T47D (cell line): Measurements from ENCODE around the gene UBE3A.

ENCODE experiments used
- DNase-seq, 2 experiments: peaks; one replicate each; pipeline versions ENCODE4 v3.0.0 to v3.0.0-alpha.2; 2011 to 2012; ENCODE audit warnings: low read depth in 1 of 2, low spot score in 1 of 2
- JUND ChIP-seq: IDR thresholded peaks from 2 replicates; pipeline ENCODE4 v1.6.1; 2012; ENCODE audit warnings: low read depth
- in situ Hi-C: cut with HindIII; loops from 2 replicates; pipeline ENCODE4 v1.10.0; 2016; ENCODE audit warnings: low sequenced_read_pairs, low pct_unique_long_range_greater_than_20kb

UBE3A gene

DNA sequence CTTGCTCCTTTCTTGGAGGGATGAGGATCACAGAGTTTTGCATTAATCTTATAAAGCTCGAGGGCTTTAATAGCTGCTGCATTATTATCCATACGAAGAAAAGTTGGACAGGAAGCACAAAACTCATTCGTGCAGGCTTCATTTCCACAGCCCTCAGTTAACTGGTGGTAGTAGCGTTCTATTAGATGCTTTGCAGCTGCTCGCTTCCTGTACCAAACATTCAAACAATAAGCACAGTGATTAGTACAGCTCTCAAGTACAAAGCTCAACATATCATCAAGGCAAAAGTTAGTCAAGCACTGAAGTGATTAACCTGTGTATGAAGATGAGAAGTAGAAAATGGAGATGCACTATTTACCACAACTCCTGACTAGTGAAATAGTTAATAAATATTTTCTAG, 63.3 kb downstream of the UBE3A start:
- in situ Hi-C loops: no loop called here
- no peak for TF ChIP-seq JUND
- DNase-seq: no peak

DNA sequence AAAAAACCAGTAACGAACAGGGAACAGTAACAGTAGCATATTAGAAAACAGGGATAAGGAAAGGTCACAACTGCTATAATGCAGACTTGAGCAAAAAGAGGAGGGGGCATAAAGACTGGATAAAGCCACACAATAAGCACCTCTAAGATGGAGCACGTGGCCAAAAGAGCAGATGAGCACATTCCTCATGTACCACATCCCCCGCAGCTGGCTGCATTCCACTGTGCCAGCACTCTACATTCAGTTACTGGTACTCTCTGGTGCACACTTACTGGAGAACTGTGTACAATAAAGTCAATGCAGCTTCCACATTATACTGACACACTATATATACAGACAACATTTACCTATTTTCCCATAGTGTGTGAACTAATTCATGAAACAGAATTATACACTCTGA, 64.7 kb downstream of the UBE3A start:
- no peak for TF ChIP-seq JUND
- in situ Hi-C loops: no loop called here
- DNase-seq: no peak

DNA sequence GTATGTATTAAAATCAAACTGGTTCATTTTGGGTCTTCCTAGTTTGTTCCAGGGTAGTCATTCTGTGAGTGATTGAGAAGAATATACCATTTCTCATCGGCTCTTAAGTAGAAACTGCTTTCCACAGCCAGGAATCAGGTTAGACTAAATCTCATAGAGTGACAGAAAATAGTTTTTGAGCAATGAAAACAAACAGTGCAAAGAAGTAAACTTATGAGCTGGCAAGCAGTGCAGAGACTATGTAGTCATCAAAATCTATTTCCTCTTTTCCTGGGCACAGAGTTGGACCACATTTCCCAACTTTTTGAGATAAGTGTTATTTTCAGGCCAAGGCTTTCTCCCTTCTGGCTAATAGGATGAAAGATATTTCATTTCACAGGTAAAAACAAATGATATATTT, 66.5 kb downstream of the UBE3A start:
- TF ChIP-seq JUND: no peak
- DNase-seq: no peak
- in situ Hi-C loops: no loop called here

- no peak for DNase-seq
- in situ Hi-C loops: no loop called here
- TF ChIP-seq JUND: no peak
These were observed 70.0 kb downstream of the UBE3A start for GRCh38 chr15:25368850-25369249.

GRCh38 chr15:25366058-25366457, 72.8 kb downstream of the UBE3A start:
- in situ Hi-C loops: no loop called here
- no peak for DNase-seq
- TF ChIP-seq JUND: no peak

- no peak for DNase-seq
- no peak for TF ChIP-seq JUND
- in situ Hi-C loops: no loop called here
These were observed 76.3 kb downstream of the UBE3A start for GRCh38 chr15:25362545-25362944.

DNA sequence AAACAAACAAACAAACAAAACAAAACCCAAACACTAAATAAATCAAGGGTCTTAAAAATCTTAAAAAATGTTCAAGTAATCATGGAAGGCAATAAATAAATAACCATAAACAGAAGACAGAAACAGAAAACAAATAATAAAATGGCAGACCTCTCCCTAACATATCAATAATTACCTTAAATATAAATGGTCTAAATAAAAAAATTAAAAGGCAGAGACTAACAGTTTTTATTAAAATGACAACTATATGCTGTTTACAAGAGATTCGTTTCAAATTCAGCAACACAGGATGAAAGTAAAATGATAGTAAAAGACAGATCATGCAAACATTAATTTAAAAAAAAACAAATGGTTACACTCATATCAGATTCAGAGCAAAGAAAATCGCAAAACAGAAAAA, 91.1 kb downstream of the UBE3A start:
- no peak for TF ChIP-seq JUND
- in situ Hi-C loops: no loop called here
- DNase-seq: no peak

GRCh38 chr15:25346371-25346770, 92.5 kb downstream of the UBE3A start:
- no peak for DNase-seq
- in situ Hi-C loops: no loop called here
- TF ChIP-seq JUND: no peak

DNA sequence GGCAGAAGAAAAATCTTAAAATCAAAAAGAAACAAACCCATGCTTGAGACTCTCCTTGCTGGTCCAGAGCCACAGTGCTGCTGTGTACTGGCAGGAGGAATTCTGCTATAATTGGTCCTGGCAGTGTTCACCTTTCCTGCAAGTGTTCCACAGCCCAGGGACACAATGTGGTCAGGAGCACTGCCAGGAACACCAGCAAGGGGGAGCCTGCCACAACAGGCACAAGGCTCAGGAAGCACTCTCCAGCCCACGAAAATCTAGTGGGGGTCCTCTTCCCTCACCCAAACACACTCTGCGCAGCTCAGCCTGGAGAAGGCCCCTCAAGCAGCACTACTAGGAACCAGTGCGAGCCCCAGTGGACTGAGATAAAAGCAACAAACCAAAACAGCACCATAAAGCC, 92.9 kb downstream of the UBE3A start:
- TF ChIP-seq JUND: no peak
- DNase-seq: peak; percentile 18 to 78
- in situ Hi-C loops: no loop called here

DNA sequence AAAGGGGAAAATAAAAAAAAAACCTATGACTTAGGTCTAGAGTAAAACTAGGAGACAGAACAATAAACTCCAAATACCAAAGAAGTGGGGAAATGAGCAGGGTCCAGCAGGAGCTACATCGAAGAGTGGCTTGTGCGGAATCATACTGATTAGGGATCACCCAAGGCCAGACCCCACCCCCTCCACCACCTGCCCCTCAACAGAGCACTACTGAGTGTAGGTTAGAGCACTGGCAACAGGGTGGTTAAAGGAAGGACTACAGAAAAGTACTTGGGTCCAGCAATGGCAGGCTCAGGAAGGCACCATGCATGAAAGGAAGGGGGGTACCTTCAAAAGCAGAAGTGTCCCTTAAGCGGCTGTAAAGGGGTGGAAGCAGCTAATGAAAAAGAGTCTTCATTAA, 96.2 kb downstream of the UBE3A start:
- TF ChIP-seq JUND: no peak
- DNase-seq: no peak
- in situ Hi-C loops: no loop called here

GRCh38 chr15:25339431-25339830, 99.4 kb downstream of the UBE3A start:
- peak in 1 of 2 experiments; percentile 26 for DNase-seq
- no peak for TF ChIP-seq JUND
- in situ Hi-C loops: no loop called here

- in situ Hi-C loops: no loop called here
- TF ChIP-seq JUND: no peak
- DNase-seq: no peak
These were observed 103.5 kb downstream of the UBE3A start for GRCh38 chr15:25335279-25335678.

DNA sequence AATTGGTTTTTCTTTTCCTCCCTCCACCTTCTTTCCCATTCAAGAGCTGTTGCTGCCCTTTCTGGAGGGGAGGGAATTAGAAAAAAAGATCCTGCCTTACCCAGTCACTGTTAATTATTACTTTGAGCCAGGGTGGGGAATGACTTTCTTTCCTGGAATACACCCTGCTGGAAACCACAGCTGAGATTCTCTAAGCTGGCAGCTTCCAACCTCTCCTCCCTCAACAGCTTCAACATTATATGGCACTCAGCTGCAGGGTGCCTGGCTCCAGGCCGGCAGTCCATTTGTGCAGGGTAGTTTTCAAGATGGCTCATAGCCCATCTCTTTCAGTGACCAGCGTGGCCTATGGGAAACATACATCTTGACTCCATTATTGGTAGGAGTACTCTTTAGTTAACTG, 105.8 kb downstream of the UBE3A start:
- no peak for TF ChIP-seq JUND
- DNase-seq: no peak
- in situ Hi-C loops: no loop called here

GRCh38 chr15:25332306-25332705, 106.5 kb downstream of the UBE3A start:
- no peak for DNase-seq
- in situ Hi-C loops: no loop called here
- TF ChIP-seq JUND: no peak

DNA sequence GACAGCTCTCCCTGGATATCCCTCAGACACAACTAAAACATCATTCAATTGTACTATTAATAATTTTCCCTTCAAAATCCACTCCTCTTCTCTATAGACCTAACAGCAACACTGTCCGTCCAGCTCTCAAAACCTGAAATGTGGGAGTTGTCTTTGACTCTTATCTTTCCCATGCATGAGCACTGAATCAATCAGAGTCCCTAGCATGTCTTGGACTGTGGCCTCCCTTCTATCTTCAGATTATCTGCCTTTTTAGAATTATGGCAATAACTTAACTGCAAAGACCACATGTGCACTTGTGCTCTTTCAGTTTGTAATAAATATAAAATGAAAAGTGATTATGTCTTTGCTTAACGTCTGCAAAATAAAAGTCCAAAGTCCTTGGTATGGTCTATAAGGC, 107.0 kb downstream of the UBE3A start:
- DNase-seq: no peak
- TF ChIP-seq JUND: no peak
- in situ Hi-C loops: no loop called here
